ENCODE data around the gene OR4D2.

- TF ChIP-seq CTCF (IDR thresholded peaks at IDR 0.05) (no peak), POLR2A (IDR thresholded peaks at IDR 0.05) (no peak), EP300 (IDR thresholded peaks at IDR 0.05) (no peak)
Measured at GRCh38 chr17:58181796-58182195, 15.0 kb downstream of the OR4D2 start.
